ENCODE results near the gene PRSS50.

The PRSS50 gene

DNA sequence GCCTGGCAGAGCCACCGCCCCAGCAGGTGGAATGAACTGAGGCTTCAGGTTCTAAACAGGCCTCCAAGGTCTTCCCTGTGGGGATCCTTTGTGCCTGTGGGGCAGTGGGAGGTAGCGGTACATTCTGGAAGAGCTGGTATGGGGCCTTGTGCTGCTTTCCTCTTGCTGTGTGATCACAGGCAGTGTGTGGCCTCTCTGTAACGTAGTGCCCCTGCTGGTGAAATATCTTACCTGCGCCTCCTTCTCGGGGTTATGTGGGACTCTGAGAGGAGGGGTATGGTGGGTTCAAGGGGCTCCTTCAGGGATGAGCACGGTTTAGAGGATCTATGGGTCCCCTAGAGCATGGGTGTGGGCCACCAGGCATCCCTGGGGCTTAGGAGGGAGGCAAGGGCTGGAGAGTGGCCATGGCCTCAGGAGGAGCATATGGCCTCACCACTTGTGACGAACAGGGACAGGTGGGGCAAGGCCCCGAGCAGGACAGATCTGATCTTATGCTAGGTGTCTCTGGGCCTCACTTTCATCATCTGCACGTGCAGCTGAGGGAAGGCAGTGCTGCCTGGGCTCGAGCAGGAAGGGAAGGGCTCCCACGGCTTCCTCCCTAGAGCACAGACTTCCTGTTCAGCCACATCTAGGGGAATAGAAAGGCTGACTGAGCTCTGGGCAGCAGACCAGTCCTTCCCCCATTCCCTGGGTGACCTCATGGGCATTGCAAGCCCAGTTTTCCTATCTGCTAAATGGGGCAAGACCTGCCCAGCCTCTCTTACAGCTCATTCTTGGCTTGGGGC lies 22.3 kb downstream of the PRSS50 start:
- no peak for DNase-seq (ENCODE audit: insufficient read length, low spot score)
- no peak for FAIRE-seq
- TF ChIP-seq, protein P1, sequence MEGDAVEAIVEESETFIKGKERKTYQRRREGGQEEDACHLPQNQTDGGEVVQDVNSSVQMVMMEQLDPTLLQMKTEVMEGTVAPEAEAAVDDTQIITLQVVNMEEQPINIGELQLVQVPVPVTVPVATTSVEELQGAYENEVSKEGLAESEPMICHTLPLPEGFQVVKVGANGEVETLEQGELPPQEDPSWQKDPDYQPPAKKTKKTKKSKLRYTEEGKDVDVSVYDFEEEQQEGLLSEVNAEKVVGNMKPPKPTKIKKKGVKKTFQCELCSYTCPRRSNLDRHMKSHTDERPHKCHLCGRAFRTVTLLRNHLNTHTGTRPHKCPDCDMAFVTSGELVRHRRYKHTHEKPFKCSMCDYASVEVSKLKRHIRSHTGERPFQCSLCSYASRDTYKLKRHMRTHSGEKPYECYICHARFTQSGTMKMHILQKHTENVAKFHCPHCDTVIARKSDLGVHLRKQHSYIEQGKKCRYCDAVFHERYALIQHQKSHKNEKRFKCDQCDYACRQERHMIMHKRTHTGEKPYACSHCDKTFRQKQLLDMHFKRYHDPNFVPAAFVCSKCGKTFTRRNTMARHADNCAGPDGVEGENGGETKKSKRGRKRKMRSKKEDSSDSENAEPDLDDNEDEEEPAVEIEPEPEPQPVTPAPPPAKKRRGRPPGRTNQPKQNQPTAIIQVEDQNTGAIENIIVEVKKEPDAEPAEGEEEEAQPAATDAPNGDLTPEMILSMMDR (IDR thresholded peaks at IDR 0.05; ENCODE audit: insufficient read depth, missing control alignments): peak; percentile 18

DNA sequence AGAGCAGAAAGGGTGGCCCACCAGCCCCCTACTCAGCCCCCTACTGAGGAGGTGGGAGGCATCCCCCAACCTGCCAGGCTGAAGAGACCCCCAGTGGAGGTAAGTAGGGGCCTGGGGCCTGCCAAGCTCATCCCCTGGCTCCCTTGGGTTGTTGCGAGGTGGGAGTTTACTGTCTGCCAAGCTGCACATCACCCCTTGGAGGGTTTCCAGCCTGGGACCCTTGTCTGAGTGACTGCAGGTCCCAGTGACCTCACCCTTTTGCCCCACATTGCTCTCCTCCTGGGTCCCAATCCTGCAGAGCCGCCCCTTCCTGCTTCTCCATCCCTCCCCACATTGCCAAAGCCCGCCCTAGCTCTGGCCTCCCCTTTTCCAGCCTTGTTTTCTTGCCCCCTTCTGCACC lies 23.1 kb downstream of the PRSS50 start:
- TF ChIP-seq, protein P1 (IDR thresholded peaks at IDR 0.05; ENCODE audit: insufficient read depth, missing control alignments): no peak
- DNase-seq (ENCODE audit: insufficient read length, low spot score) (no peak), FAIRE-seq (no peak)

DNA sequence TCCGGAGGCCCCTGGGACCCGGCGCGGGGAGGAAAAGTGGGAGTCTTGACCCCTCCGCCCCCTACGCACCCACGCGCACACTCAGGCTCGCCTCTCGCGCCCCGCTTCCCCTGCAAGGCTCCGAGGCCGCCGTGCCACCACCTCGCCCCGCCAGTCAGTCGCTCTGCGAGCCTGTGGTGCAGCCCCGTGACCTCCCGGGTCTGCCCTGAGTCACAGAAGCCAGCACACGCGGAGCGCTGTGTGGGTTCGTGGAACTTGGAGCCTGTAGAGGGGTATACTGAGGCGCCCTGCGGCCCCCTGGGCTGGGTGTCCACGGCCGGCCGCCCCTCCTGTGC lies 23.8 kb downstream of the PRSS50 start:
- FAIRE-seq (no peak), DNase-seq (ENCODE audit: insufficient read length, low spot score) (no peak)
- TF ChIP-seq, protein P1 (IDR thresholded peaks at IDR 0.05; ENCODE audit: insufficient read depth, missing control alignments): no peak

DNA sequence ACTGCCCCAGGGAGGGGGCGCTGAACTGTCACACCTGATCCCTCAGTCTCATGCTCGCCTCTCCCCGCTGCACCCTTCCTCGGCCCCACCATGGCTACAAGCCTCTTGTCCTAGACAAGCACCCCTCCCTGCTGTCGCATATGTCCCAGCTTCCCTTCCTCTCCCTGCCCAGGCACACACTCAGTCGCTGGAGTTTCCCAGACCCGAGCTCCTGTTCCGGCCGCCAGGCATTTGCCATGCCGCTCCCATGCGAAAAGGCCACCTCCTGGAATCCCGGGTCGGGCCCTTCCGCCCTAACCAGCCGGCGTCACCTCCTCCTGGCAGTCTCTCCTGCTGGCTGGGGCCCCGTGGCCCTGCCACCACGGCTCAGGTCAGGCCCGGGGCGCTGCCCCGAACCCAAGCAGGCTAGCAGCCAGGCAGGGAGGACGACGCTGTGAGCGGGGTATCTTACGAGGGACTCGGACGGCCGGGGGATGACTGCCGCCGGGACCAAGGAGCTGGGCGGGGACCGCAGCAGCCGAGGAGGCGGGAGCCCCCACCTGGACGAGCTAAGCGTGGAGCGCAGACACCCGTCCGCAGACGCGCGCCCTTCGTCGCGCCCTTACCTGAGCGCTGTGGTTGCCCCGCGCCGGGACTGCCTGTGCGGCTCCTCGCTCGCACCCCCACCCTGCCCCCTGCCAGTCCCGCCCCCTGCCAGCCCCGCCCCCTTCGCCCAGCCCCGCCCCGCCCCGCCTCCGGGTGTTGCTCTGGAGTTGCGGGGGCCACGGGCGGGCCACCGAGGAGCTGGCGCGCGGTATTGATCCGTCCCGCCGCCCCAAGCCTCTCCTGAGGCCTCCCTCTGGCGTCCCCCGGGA lies 24.4 kb downstream of the PRSS50 start, which contains the start of gene ALS2CL:
Gene ALS2CL (minus strand): TSS at position 642 of the 854 bp plus-strand sequence. CDS start 4,239 bp downstream, outside the sequence.
- no peak for FAIRE-seq
- TF ChIP-seq, protein P1 (IDR thresholded peaks at IDR 0.05; ENCODE audit: insufficient read depth, missing control alignments): no peak

GRCh38 chr3:46692566-46692990 lies 25.1 kb downstream of the PRSS50 start:
- TF ChIP-seq, protein P1 (IDR thresholded peaks at IDR 0.05; ENCODE audit: insufficient read depth, missing control alignments): no peak
- FAIRE-seq: no peak
- DNase-seq (ENCODE audit: insufficient read length, low spot score): no peak

More for the DNA sequence above, 24.4 kb downstream of the PRSS50 start, which contains the start of gene ALS2CL:
- peak; percentile 56 for DNase-seq (ENCODE audit: insufficient read length, low spot score)

DNA sequence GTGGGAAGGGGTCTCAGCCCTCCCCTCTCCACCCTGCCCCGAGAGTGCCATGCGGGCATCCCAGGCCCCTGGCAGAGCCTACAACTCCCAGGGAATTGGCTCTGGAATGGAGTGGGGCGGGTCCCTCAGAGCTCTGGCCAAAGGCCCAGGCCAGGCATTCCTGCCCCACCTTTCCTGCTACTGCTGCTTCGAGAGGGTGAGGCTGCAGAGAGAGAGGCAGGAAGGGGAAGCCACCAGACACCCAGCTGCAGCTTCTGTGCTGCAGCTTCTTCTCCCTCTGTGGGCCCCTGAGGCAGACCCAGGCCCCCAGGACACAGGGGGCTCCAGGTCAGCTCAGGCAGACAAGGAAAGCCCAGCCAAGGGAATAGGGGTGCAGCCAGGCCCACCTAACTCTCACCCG lies 26.9 kb downstream of the PRSS50 start:
- FAIRE-seq (no peak), DNase-seq (ENCODE audit: insufficient read length, low spot score) (no peak)
- TF ChIP-seq, protein P1 (IDR thresholded peaks at IDR 0.05; ENCODE audit: insufficient read depth, missing control alignments): no peak
